DND-41 (cell line): Measurements from ENCODE around the gene PTOV1.

ENCODE experiments used
- CTCF ChIP-seq: IDR thresholded peaks from 2 replicates; pipeline ENCODE4 v1.5.1; 2012; ENCODE audit warnings: borderline replicate concordance, low read length, moderate library complexity, mild to moderate bottlenecking; ENCODE audit not compliant: poor library complexity, severe bottlenecking; ENCODE audit errors: extremely low read depth
- EZH2 ChIP-seq: IDR thresholded peaks from 3 replicates; pipeline ENCODE4 v1.6.1; 2012; ENCODE audit warnings: borderline replicate concordance, low read depth, mild to moderate bottlenecking, moderate library complexity, low read length, inconsistent platforms; ENCODE audit not compliant: severe bottlenecking

- TF ChIP-seq CTCF (no peak), EZH2 (no peak)
These were observed 47.5 kb upstream of the PTOV1 start for GRCh38 chr19:49803529-49803856.
